ENCODE results near the gene RNU1-2.
"Not testable (repeated sequence)": the region's sequence is repeated elsewhere in the genome, so short reads cannot be mapped to it uniquely, and the experiment has no call there.

RNU1-2 gene

GRCh38 chr1:16914928-16915626 is 19.3 kb downstream of the RNU1-2 start:
- not testable (repeated sequence) for H3K27ac ChIP-seq (ENCODE audit: low read depth, low read length); H3K4me1 ChIP-seq (ENCODE audit: insufficient read depth, low read length); H3K9me3 ChIP-seq (ENCODE audit: insufficient read depth, low read depth, low read length); H3K27me3 ChIP-seq (ENCODE audit: insufficient read depth, low read length); H3K36me3 ChIP-seq (ENCODE audit: insufficient read depth, low read length)
- 57% methylated on average over 15 of the region's 15 CpGs for whole genome bisulfite sequencing
- H3K4me3 ChIP-seq (ENCODE audit: low read length) = peak overlapping the region; percentile 85
- peak overlapping the region; percentile 86; the same call in 1 of the 2 replicates for H3K9ac ChIP-seq (ENCODE audit: low read depth, low read length)

GRCh38 chr1:16915627-16915973 is 19.8 kb downstream of the RNU1-2 start:
- WGBS = 69% methylated on average over 4 of the region's 4 CpGs
- no peaks in the 10 kb centered on the region for H3K9me3 ChIP-seq (ENCODE audit: insufficient read depth, low read depth, low read length)
- peaks cover 7% of the 10 kb centered on the region; the same call in 1 of the 2 replicates for H3K4me1 ChIP-seq (ENCODE audit: insufficient read depth, low read length)
- no peak overlapping the region for H3K9ac ChIP-seq (ENCODE audit: low read depth, low read length)
- H3K4me3 ChIP-seq (ENCODE audit: low read length) = no peak overlapping the region
- no peaks in the 10 kb centered on the region for H3K36me3 ChIP-seq (ENCODE audit: insufficient read depth, low read length)
- no peak overlapping the region for H3K27ac ChIP-seq (ENCODE audit: low read depth, low read length)
- no peaks in the 10 kb centered on the region for H3K27me3 ChIP-seq (ENCODE audit: insufficient read depth, low read length)

GRCh38 chr1:16916036-16916880 is 20.5 kb downstream of the RNU1-2 start:
- not testable (repeated sequence) for H3K4me3 ChIP-seq (ENCODE audit: low read length)

GRCh38 chr1:16918371-16918770 is 22.6 kb downstream of the RNU1-2 start:
- Histone ChIP-seq H3K9me3 (ENCODE audit: insufficient read depth, low read depth, low read length) (no peaks in the 10 kb centered on the region), H3K27ac (ENCODE audit: low read depth, low read length) (no peak overlapping the region), H3K4me1 (ENCODE audit: insufficient read depth, low read length) (peaks cover 7% of the 10 kb centered on the region; the same call in 1 of the 2 replicates), H3K36me3 (ENCODE audit: insufficient read depth, low read length) (no peaks in the 10 kb centered on the region), H3K4me3 (ENCODE audit: low read length) (no peak overlapping the region), H3K9ac (ENCODE audit: low read depth, low read length) (no peak overlapping the region), H3K27me3 (ENCODE audit: insufficient read depth, low read length) (no peaks in the 10 kb centered on the region)
- WGBS = 78% methylated on average over 3 of the region's 3 CpGs

More at GRCh38 chr1:16916036-16916880, 20.5 kb downstream of the RNU1-2 start:
- not testable (repeated sequence) for H3K27me3 ChIP-seq (ENCODE audit: insufficient read depth, low read length); H3K9me3 ChIP-seq (ENCODE audit: insufficient read depth, low read depth, low read length); H3K9ac ChIP-seq (ENCODE audit: low read depth, low read length); H3K36me3 ChIP-seq (ENCODE audit: insufficient read depth, low read length); H3K27ac ChIP-seq (ENCODE audit: low read depth, low read length); H3K4me1 ChIP-seq (ENCODE audit: insufficient read depth, low read length)
- 87% methylated on average over 10 of the region's 10 CpGs for WGBS

- not testable (repeated sequence) for H3K36me3 ChIP-seq (ENCODE audit: insufficient read depth, low read length); H3K4me3 ChIP-seq (ENCODE audit: low read length); H3K9ac ChIP-seq (ENCODE audit: low read depth, low read length); H3K27me3 ChIP-seq (ENCODE audit: insufficient read depth, low read length); H3K4me1 ChIP-seq (ENCODE audit: insufficient read depth, low read length); H3K9me3 ChIP-seq (ENCODE audit: insufficient read depth, low read depth, low read length); H3K27ac ChIP-seq (ENCODE audit: low read depth, low read length)
- WGBS = 85% methylated on average over 15 of the region's 15 CpGs
These were observed 23.3 kb downstream of the RNU1-2 start for GRCh38 chr1:16918936-16919665.

GRCh38 chr1:16920951-16921350 is 25.2 kb downstream of the RNU1-2 start:
- 0 out of 2 replicates have a peak overlapping the region, but pooled peaks have one; percentile 18 for H3K27ac ChIP-seq (ENCODE audit: low read depth, low read length)
- 91% methylated on average over 10 of the region's 10 CpGs for WGBS
- 0 out of 2 replicates have a peak overlapping the region, but pooled peaks have one; percentile 11 for H3K9ac ChIP-seq (ENCODE audit: low read depth, low read length)

DNA sequence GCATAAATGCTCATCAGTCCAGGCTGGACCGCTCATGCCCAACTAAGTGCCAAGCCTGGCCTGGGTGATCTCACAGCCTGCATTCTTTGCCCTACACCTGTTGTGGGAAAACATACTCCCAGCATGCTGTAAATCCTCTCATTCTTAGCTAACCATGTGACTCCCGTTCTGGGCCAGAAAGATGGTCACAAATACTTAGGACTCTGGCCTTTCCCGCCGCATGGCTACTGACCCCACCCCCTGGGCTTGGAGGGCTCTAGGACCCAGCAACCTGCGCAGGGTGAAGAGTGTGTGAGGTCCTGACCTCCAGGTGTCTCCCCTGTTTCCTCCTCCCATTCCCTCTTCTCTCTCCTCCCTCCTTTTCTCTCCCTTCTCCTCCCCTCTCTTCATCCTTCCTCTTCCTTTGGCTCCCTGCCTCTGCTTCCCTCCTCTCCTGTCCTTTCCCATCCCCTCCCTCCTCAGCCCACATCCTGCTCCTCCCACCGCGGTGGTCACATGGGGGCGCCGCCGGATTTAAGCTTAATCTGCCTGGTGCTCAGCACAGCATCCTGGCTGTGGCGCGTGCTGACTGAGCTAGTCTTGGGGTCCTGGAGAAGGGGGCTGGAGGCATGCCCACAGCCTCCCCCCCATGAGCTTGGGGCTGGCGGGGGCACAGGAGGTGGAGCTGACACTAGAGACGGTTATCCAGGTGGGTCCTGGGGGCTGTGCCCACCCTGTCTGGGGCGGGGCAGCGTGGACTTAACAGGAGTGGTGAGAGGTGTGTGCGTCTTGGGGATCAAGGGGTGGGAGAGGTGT is 25.8 kb downstream of the RNU1-2 start, which contains the start of gene CROCC:
Gene CROCC, plus strand, starts transcription at position 541 of the 795 bp plus-strand sequence. Its CDS starts 88 bp downstream, at position 629.
- Histone ChIP-seq H3K27ac (ENCODE audit: low read depth, low read length) (peak within 1 kb of the TSS; percentile 43), H3K27me3 (ENCODE audit: insufficient read depth, low read length) (no peaks in the 10 kb centered on the region), H3K9ac (ENCODE audit: low read depth, low read length) (peak within 1 kb of the TSS; percentile 59), H3K36me3 (ENCODE audit: insufficient read depth, low read length) (no peaks in the 10 kb centered on the region), H3K9me3 (ENCODE audit: insufficient read depth, low read depth, low read length) (no peaks in the 10 kb centered on the region), H3K4me1 (ENCODE audit: insufficient read depth, low read length) (peaks cover 6% of the 10 kb centered on the region; the same call in 1 of the 2 replicates), H3K4me3 (ENCODE audit: low read length) (peak within 1 kb of the TSS; percentile 60)
- WGBS = 14% methylated on average over 17 of the region's 17 CpGs

More at GRCh38 chr1:16920951-16921350, 25.2 kb downstream of the RNU1-2 start:
- H3K36me3 ChIP-seq (ENCODE audit: insufficient read depth, low read length) = no peaks in the 10 kb centered on the region
- 0 out of 2 replicates have a peak, but pooled peaks cover under 1% of the 10 kb centered on the region for H3K4me1 ChIP-seq (ENCODE audit: insufficient read depth, low read length)
- H3K4me3 ChIP-seq (ENCODE audit: low read length) = peak overlapping the region; percentile 60; the same call in 1 of the 2 replicates
- no peaks in the 10 kb centered on the region for H3K9me3 ChIP-seq (ENCODE audit: insufficient read depth, low read depth, low read length)
- no peaks in the 10 kb centered on the region for H3K27me3 ChIP-seq (ENCODE audit: insufficient read depth, low read length)

DNA sequence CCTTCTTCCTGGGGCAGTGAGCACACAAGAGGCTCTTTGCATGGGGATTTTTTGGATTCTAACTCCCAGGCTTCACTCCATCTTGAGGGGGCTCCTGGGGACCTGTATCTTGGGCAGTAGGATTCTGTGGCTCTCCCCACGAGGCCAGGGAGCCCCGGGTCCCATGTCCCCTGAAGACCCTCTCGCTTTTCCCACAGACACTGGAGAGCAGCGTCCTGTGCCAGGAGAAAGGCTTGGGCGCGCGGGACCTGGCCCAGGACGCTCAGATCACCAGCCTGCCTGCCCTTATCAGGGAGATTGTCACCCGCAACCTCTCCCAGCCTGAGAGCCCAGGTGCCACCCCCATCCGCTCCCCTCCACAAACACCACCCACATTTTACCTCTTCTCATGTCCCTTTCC is 26.7 kb downstream of the RNU1-2 start:
- H3K27me3 ChIP-seq (ENCODE audit: insufficient read depth, low read length) = no peaks in the 10 kb centered on the region
- WGBS = 96% methylated on average over 10 of the region's 10 CpGs
- peaks cover 11% of the 10 kb centered on the region; the same call in 1 of the 2 replicates for H3K4me1 ChIP-seq (ENCODE audit: insufficient read depth, low read length)
- H3K4me3 ChIP-seq (ENCODE audit: low read length) = peak overlapping the region; percentile 60
- H3K27ac ChIP-seq (ENCODE audit: low read depth, low read length) = no peak overlapping the region; the same call in 1 of the 2 replicates
- H3K9ac ChIP-seq (ENCODE audit: low read depth, low read length) = peak overlapping the region; percentile 59; the same call in 1 of the 2 replicates
- H3K36me3 ChIP-seq (ENCODE audit: insufficient read depth, low read length) = no peaks in the 10 kb centered on the region
- H3K9me3 ChIP-seq (ENCODE audit: insufficient read depth, low read depth, low read length) = no peaks in the 10 kb centered on the region

DNA sequence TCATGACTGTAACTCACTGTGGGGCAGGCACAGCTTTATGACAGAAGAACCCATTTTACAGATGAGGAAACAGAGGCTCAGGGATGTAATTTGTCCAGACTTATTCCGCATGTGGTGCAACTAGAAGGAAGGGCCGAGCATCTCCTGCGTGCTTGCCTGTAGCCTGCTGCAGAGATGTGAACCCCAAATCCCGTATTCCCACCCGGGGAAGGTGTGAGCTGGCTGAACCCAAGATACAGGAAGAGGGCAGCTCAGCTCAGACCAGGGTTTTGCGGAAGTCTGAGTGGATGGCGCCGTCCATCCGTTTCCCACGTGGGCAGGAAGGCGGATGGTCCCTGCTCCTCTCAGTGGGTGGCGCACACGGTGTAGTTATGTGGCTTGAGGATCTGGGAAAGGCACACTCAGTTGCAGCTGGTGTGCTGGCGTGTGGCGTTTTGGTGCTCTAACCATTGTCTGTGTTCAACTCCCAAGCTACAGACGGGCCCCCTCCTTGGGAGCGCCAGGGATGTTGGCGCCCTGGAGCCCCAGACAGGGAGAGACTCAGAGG is 27.2 kb downstream of the RNU1-2 start:
- Histone ChIP-seq H3K4me3 (ENCODE audit: low read length) (no peak overlapping the region), H3K27ac (ENCODE audit: low read depth, low read length) (no peak overlapping the region)
- 89% methylated on average over 18 of the region's 18 CpGs for WGBS

More for the DNA sequence above, 27.2 kb downstream of the RNU1-2 start:
- no peak overlapping the region for H3K9ac ChIP-seq (ENCODE audit: low read depth, low read length)
- H3K27me3 ChIP-seq (ENCODE audit: insufficient read depth, low read length) = no peaks in the 10 kb centered on the region
- H3K36me3 ChIP-seq (ENCODE audit: insufficient read depth, low read length) = no peaks in the 10 kb centered on the region
- no peaks in the 10 kb centered on the region for H3K9me3 ChIP-seq (ENCODE audit: insufficient read depth, low read depth, low read length)
- H3K4me1 ChIP-seq (ENCODE audit: insufficient read depth, low read length) = peaks cover 11% of the 10 kb centered on the region; the same call in 1 of the 2 replicates

Measured in HUES64 (cell line).